MCF 10A (cell line): ENCODE data around the gene ATP6V1C2. TPM values are rescaled to one million over a fixed set of nuclear protein-coding genes. Genes with fewer than 3 reads are reported as not detected.

ENCODE experiments used
- BruUV-seq: library from RNA; stranded (reverse); fragments of 400-500 nt; replicated peaks from 2 replicates; lab custom pipeline; 2021; lab: Mats Ljungman, UMichigan
- CTCF ChIA-PET: fragments of 300-600 bp; sonication (Branson Sonifier 250); formaldehyde crosslinking; extraction: SDS; loops from one replicate; lab custom pipeline; 2021; ENCODE audit warnings: antibody characterized with exemption, inconsistent platforms; lab: Yijun Ruan, JAX
- POLR2A ChIA-PET: fragments of 300-600, 350-650 bp; sonication (Branson Sonifier 250); formaldehyde crosslinking; extraction: SDS; loops from one replicate; lab custom pipeline; 2020; ENCODE audit warnings: antibody characterized with exemption, inconsistent platforms; lab: Yijun Ruan, JAX
- DNase-seq: peaks from one replicate; pipeline ENCODE4 v3.0.0-alpha.2; 2018; ENCODE audit not compliant: unreplicated experiment
- H3K27ac Mint-ChIP-seq: one replicate; pipeline ENCODE4 v1.8.0; 2022; ENCODE audit warnings: mild to moderate bottlenecking, low read depth, mixed read lengths; ENCODE audit not compliant: unreplicated experiment
- H3K27me3 Mint-ChIP-seq: one replicate; pipeline ENCODE4 v1.8.0; 2022; ENCODE audit warnings: mixed read lengths; ENCODE audit not compliant: insufficient read depth, unreplicated experiment
- H3K36me3 Mint-ChIP-seq: one replicate; pipeline ENCODE4 v1.8.0; 2022; ENCODE audit warnings: mild to moderate bottlenecking, moderate library complexity, mixed read lengths; ENCODE audit not compliant: insufficient read depth, unreplicated experiment
- H3K4me1 Mint-ChIP-seq: one replicate; pipeline ENCODE4 v1.8.0; 2022; ENCODE audit warnings: mixed read lengths; ENCODE audit not compliant: insufficient read depth, unreplicated experiment
- H3K4me3 Mint-ChIP-seq: one replicate; pipeline ENCODE4 v1.8.0; 2022; ENCODE audit warnings: mild to moderate bottlenecking, moderate library complexity, mixed read lengths; ENCODE audit not compliant: unreplicated experiment
- H3K9me3 Mint-ChIP-seq: one replicate; pipeline ENCODE4 v1.8.0; 2022; ENCODE audit warnings: mixed read lengths; ENCODE audit not compliant: unreplicated experiment
- CTCF ChIP-seq: fragments of 200-600 bp; IDR thresholded peaks from one replicate; pipeline ENCODE4 v1.8.0; 2022; ENCODE audit warnings: antibody characterized with exemption, mild to moderate bottlenecking; ENCODE audit not compliant: unreplicated experiment
- intact Hi-C: fragments of 100-400 bp; cut with micrococcal nuclease; formaldehyde crosslinking; loops from 2 replicates; pipeline ENCODE4 v1.14.1; 2022
- total RNA-seq: library from RNA; stranded (reverse); gene quantifications from 2 replicates; pipeline ENCODE4 v1.2.3, GENCODE V29; 2022

ATP6V1C2 gene
- total RNA-seq, 1 experiment from 2014 or later: 0.19 TPM

GRCh38 chr2:10826625-10827024, 105.2 kb downstream of the ATP6V1C2 start:
- ChIA-PET CTCF (no interaction called here), POLR2A (no interaction called here)
- H3K9me3 Mint-ChIP-seq: peaks cover 6% of the 10 kb centered on the region
- no peak overlapping the region for H3K27ac Mint-ChIP-seq
- peaks cover 71% of the 10 kb centered on the region for H3K27me3 Mint-ChIP-seq
- intact Hi-C loops: no loop called here
- no peak for DNase-seq
- H3K36me3 Mint-ChIP-seq: no peaks in the 10 kb centered on the region
- TF ChIP-seq CTCF: no peak
- H3K4me3 Mint-ChIP-seq: no peak overlapping the region
- BruUV-seq: no TSS peak
- H3K4me1 Mint-ChIP-seq: no peaks in the 10 kb centered on the region

GRCh38 chr2:10828346-10828745, 106.9 kb downstream of the ATP6V1C2 start:
- no peak for DNase-seq
- TF ChIP-seq CTCF: no peak
- ChIA-PET CTCF (interaction anchor here (0.5 to 0.7 kb wide), 2 partner anchors 22 to 403 kb away, joined by 3 read pairs; no protein-coding TSS in a partner anchor), POLR2A (no interaction called here)
- H3K4me1 Mint-ChIP-seq: no peaks in the 10 kb centered on the region
- H3K27me3 Mint-ChIP-seq: peaks cover 75% of the 10 kb centered on the region
- H3K36me3 Mint-ChIP-seq: no peaks in the 10 kb centered on the region
- H3K4me3 Mint-ChIP-seq: no peak overlapping the region
- no peak overlapping the region for H3K27ac Mint-ChIP-seq
- intact Hi-C loops: no loop called here
- no TSS peak for BruUV-seq
- H3K9me3 Mint-ChIP-seq: peaks cover 6% of the 10 kb centered on the region

- BruUV-seq: no TSS peak
- no peak for DNase-seq
- H3K36me3 Mint-ChIP-seq: no peaks in the 10 kb centered on the region
- no peak overlapping the region for H3K27ac Mint-ChIP-seq
- TF ChIP-seq CTCF: no peak
- ChIA-PET CTCF (interaction anchor here (0.6 to 11.1 kb wide), 5 partner anchors 10 to 302 kb away, joined by 3 to 189 read pairs (median 8); a partner anchor contains a TSS), POLR2A (no interaction called here)
- H3K9me3 Mint-ChIP-seq: peaks cover 6% of the 10 kb centered on the region
- H3K27me3 Mint-ChIP-seq: peaks cover 66% of the 10 kb centered on the region
- intact Hi-C loops: no loop called here
- no peak overlapping the region for H3K4me3 Mint-ChIP-seq
- no peaks in the 10 kb centered on the region for H3K4me1 Mint-ChIP-seq
Measured at GRCh38 chr2:10829299-10829698, 107.9 kb downstream of the ATP6V1C2 start.

DNA sequence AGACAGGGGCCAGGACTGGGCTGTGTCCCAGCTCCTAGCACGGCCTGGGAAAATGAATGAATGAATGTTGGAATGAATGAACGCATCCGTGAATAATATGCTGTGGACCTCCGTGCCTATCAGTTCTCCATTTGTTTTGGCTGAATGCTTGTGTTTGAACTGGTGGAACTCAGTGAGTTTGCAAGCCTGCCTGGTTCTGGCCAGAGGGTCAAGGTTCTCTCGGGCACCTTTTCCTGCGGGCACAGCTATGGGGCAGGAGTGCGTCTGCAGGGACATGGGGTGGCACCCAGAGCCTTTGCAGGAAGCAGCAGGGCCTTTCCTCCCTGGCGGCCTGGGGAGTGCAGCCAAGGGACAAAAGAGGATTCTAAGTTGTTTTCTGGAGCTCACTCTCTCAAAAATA, 108.8 kb downstream of the ATP6V1C2 start:
- H3K9me3 Mint-ChIP-seq: peaks cover 6% of the 10 kb centered on the region
- intact Hi-C loops: loop anchor here (5.0 to 10.0 kb wide), 3 partner anchors 205 to 752 kb away; partner anchors contain the start of gene E2F6
- POLR2A ChIA-PET: no interaction called here
- no peaks in the 10 kb centered on the region for H3K4me1 Mint-ChIP-seq
- TF ChIP-seq CTCF: no peak
- no peak overlapping the region for H3K4me3 Mint-ChIP-seq
- H3K27me3 Mint-ChIP-seq: peaks cover 56% of the 10 kb centered on the region
- H3K36me3 Mint-ChIP-seq: no peaks in the 10 kb centered on the region
- CTCF ChIA-PET: interaction anchor here (1.6 to 11.1 kb wide), 5 partner anchors 9 to 301 kb away, joined by 5 to 189 read pairs (median 35); a partner anchor contains a TSS
- BruUV-seq: no TSS peak
- DNase-seq: no peak
- no peak overlapping the region for H3K27ac Mint-ChIP-seq
